GM18951 (cell line): ENCODE data around the gene NBEA.

Experiments
- POLR2A ChIP-seq: IDR thresholded peaks from 4 replicates; pipeline ENCODE4 v1.6.1; 2011; ENCODE audit warnings: mild to moderate bottlenecking; ENCODE audit not compliant: insufficient read length, insufficient read depth; ENCODE audit errors: extremely low read depth
- in situ Hi-C: fragments of 300-500 bp; cut with MboI; formaldehyde crosslinking; loops from one replicate; pipeline ENCODE4 v1.12.0; 2022; ENCODE audit warnings: low sequenced_read_pairs, mixed read lengths, inconsistent platforms; ENCODE audit not compliant: unreplicated experiment

NBEA gene

DNA sequence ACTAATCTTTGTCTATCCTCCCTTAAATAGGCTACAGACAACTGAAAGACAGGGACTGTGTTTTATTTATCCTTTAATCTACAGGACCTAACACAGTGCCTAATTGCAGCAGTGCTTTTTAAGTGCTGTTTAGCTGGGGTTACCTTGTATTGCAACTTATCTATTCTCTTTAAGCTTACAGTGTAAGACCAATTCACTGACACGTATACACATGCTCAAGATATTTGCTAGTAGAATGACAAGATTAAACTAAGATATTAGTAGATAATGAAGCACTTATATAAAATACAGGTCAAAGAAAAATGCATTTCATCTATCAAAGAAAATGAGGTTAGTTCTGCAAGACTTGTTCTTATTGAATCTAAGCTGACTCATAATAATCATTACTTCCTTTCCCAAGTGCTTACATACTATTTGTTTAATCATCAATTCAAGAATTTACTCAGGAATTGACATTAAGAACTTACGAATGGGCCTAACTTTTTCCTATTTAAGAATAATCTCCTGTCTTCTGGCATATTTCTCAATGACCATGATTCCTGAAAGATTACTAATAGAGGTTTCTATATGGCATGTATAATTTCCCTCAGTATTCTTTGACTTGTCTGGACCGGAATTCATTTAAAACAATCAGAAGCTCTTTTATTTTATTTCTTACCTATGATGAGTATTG lies 610.2 kb downstream of the NBEA start:
- in situ Hi-C loops = no loop called here
- TF ChIP-seq POLR2A = no peak

DNA sequence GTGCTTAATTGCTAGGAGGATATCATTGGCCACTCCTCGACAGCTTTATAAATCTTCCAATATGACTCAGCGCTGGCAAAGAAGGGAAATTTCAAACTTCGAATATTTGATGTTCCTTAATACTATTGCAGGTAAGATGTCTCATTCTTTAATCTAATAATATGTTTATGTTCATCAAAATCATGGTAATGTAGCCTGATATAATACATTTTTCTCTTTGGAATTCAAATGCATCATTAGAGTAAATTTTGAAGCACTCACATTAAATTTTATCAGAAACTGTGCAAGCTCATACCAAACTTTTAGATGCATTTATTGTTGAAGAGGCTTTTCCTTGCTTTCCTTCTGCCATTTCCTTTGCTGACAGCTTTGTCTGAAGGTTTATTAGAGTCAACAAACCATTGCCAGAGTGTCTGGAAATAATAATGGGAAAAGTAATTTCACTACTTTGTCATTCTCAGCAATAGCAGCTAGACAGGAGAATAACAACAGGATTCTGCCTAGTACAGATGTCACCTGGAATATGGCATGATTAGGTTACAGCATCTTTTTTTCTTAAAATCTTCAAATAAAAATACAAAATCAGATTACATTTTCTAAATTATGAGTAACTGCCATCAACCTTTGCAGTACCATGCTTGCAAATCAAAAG lies 613.0 kb downstream of the NBEA start:
- TF ChIP-seq POLR2A = no peak

DNA sequence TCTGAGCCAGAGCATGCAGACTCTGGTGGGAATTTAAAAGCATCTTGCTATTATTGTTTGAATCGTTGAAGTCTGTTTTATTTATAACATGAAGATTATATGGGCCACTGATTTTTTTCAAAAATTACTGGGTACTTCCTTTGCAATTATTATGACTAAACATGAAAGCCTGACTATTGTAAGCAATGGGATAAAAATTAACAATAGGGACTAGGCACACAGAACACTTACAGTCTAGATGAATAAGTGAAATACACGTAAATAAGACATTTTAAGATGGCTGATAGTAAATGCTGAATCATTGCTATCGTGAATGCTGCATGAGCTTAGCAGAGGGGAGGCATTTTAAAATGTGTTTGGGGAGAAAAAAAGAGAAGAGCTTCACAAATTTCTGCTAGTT lies 615.4 kb downstream of the NBEA start:
- no peak for TF ChIP-seq POLR2A
- in situ Hi-C loops = no loop called here

More for the DNA sequence above, 613.0 kb downstream of the NBEA start:
- in situ Hi-C loops = no loop called here

DNA sequence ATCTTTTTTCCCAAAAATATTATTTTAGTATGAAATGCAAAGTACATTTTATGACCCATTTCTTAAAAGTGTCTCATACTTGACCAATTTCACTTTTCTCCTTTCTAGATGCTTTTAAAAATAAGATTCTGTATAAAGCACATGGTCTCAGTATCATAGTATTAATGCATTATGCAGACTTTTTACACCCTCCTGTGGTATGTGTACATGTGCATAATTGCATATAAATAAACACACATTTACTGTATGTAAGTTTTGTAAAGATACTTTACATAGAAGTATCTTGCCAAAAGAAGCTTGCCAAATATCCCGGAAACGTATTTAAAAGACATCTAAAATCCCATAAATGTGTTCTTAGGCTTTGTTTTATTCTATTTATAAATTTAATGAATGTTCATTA lies 619.5 kb downstream of the NBEA start:
- no peak for TF ChIP-seq POLR2A
- in situ Hi-C loops = no loop called here

DNA sequence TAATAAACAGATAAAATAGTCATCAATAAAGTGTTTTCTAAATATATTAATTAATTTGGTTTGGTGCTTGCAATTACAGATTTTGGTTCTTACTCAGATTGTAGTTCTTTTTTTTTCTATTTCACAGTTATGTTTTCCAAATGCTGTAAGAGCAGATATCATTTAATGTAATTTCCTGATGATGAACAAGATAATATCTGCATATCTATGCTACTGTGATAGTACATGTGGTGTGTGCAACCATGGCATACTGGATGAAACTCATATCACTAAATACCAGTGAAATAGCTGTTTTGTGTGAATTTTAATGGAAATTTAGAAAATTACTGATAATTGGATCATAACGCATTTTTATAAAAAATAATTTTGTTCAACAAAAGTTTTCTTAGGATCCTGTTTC lies 623.2 kb downstream of the NBEA start:
- no peak for TF ChIP-seq POLR2A
- in situ Hi-C loops = no loop called here

DNA sequence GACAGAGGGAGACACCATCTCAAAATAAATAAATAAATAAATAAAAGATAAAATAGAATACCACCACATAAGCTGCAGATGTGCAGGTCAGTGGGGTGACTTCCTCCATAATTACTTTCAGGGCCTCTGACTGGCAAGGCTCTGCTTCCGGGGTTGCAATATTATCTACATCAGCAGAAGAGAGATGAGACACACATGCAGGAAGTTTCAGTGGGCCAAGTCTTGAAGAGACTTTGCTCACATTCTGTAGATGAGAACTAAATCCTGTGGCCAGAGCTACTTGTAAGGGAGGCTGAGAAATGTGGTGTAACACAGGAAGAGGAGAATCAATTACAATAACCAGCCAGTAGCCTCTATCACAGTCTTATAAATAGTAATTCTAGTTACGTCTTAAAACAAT lies 624.3 kb downstream of the NBEA start:
- TF ChIP-seq POLR2A = no peak
- in situ Hi-C loops = no loop called here

DNA sequence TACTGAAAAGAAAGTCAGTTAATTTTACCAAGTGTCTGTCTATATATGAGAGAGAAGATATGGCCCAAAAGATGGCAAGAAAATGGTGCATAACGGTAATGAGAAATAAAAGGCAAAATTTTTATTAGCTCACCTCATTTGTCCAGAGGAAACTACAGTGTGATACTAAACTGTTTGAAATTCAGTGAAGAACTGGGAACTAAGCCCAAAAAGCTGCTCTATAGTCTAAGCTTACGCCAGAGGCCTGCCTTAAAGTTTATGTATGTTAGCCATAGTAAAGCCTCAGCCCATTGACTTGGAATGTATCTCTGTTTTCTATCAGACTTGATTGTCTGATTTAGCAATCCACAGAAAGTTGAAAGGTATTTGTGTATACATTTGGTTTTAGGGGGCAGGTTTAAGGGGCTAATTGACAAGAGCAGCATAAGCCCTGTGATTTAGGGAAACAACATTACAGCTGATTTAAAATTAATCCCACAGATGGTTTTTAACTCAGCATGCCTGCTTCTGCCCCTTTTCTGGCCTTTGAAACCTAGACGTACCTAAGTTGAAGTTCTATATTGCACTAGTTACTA lies 625.4 kb downstream of the NBEA start:
- in situ Hi-C loops = no loop called here
- no peak for TF ChIP-seq POLR2A

DNA sequence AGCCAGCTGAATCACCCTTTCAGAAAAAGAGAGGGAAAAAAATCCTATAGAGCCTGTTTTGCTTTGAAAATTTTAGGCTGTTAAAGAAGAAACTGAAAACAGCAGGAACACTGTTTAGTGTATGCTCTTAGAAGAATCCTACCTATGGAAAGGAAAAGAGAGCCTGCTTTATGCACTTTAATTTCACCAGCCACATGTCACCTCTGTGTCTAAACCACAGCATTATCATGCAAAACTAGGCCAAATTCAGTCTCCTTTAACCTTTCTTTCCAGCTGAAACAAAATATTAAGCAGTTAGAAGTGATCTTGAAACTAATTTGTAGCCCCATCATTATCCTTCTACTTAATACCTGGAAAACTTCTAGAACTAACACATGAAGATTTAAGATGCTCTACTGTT lies 631.6 kb downstream of the NBEA start:
- in situ Hi-C loops = no loop called here
- no peak for TF ChIP-seq POLR2A

DNA sequence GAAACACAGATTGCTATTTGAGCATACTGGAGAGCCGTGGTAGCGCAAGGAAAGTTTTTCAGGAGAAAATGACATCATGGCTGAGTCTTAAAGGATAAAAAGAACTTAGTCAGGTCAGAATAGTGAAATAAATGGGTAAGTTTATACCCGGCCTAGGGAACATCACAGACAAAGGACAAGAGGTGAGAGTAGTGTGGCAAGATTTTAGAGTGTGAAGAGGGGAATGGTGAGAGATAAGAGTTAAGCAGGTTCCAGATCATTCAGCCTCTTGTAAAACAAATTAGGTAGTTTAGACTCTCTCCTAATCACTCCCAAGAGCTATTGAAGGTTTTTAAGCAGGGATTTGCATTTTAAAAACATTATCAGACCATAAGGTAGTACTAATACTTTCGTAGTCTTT lies 650.4 kb downstream of the NBEA start:
- no peak for TF ChIP-seq POLR2A
- in situ Hi-C loops = no loop called here

DNA sequence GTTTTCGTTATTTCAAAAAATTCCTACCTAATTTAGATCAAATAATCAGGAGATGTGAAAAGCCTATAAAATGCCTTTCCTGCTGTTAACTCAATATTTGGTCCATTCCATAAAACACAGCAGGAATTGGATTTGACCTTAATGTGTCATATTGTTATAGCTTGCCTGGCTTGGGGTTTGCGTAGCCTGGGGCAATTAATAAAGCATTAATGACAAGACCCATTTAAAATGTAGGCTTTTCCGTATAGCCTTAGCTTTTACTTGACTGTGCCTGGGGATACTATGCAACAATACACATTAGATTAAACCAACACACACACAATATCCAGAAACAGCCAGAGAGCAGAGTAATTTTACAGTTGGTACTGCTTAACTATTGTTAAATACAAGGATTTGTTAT lies 651.6 kb downstream of the NBEA start:
- no peak for TF ChIP-seq POLR2A
- in situ Hi-C loops = no loop called here

DNA sequence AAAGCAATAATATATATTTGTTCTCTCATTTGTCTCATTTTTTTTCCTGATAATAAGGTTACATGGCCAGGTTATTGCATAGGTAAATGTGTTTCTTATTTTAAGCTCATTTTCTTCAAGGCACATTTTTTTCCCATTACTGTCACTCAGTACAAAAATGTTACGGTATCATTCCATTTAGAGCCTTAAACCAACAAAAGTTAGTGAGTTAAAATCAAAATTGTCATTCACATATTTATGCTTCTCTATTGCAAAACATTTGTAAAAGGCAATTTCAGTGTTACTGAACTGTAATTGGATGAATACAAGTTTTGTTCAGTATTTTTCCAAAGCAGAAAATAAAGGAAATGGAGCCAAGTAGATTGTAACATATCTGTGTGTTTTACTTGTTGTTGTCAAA lies 652.0 kb downstream of the NBEA start:
- in situ Hi-C loops = no loop called here
- TF ChIP-seq POLR2A = no peak

DNA sequence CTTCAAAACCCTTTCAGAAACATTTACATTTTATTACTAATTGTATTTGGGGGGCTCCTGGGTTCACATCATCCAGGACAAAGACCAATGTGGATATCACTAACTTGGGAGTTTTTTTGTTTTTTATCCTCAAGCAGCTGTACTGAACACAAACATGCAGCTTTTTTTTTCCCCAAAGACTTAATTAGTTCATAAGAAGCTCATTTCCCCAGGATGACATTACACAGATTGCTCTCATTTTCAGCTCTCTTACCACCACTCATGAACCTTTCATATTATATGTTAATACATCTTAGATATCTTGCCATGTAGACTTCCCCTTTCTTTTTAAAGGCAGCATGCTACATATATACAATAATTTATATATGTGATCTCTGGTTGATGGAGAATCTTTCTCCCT lies 653.1 kb downstream of the NBEA start:
- TF ChIP-seq POLR2A = no peak
- in situ Hi-C loops = no loop called here

DNA sequence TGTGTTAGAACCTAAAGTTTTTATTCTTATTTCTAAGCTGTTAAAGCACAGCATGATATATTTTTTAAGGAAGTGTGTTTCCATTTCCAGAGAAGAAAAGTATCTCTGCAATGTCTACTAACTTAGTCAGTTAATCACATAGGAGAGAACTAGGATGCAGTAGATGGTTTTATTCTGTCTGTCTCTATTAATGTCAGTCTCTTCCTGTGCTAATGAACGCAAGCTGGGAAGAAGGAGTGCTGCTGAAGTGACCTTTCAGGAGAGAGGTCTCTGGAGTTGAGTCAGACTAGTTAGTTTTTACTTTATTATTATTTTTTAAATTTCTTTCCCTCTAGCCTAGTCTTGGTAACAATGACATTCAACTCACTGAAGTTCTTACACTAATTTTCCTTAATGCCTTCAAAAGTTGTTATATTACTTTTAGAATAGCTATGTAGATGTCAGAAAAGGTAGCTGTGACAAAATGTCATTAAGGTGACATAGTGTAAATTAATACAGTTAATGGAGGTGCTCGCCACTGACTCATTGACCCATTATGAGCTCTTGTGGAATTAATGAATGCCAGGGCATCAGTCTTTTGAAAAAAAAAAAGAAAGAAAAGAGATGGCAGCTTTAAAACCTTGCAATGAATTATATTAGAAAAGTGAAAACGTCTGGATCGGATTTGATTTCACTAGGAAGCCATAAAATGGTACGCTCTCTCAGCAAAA lies 654.4 kb downstream of the NBEA start:
- TF ChIP-seq POLR2A = no peak
- in situ Hi-C loops = no loop called here
